Adrenal gland (tissue), 12 donors: Measurements from ENCODE around the gene ANKRD2. TPM values are rescaled to one million over a fixed set of nuclear protein-coding genes. Genes with fewer than 3 reads are reported as not detected.
A peak's percentile ranks its signal among the peaks of the same experiment; 100 is the strongest.

Experiments
- DNase-seq, 7 donors: peaks; one replicate each; pipeline ENCODE4 v3.0.0-alpha.2; 2019 to 2020
- H3K27ac ChIP-seq, 5 donors: fragments of 200-600 bp; sonication (generic) in 4 of 5; 1 replicate in 3 of 5; 2 replicates in 2 of 5; pipeline versions ENCODE4 v1.5.1 to v1.8.0; 2016 to 2020; ENCODE audit warnings: mild to moderate bottlenecking in 1 of 5
- H3K27me3 ChIP-seq: fragments of 200-600 bp; 2 replicates; pipeline ENCODE4 v1.8.0; 2021
- H3K36me3 ChIP-seq, 2 donors: fragments of 200-600 bp; replicated peaks in 1 of 2; 1 replicate in 1 of 2; 2 replicates in 1 of 2; pipeline versions ENCODE4 v1.5.1 to v1.8.0; 2018 to 2022
- H3K4me1 ChIP-seq, 2 donors: fragments of 200-600 bp; replicated peaks in 1 of 2; 1 replicate in 1 of 2; 2 replicates in 1 of 2; pipeline versions ENCODE4 v1.5.1 to v1.8.0; 2018 to 2021
- H3K4me3 ChIP-seq, 4 donors: fragments of 200-600 bp; sonication (generic) in 3 of 4; one replicate each; pipeline ENCODE4 v1.5.1; 2016 to 2018
- H3K9me3 ChIP-seq, 3 donors: fragments of 200-600 bp; sonication (generic) in 1 of 3; replicated peaks in 1 of 3; 1 replicate in 2 of 3; 2 replicates in 1 of 3; pipeline versions ENCODE4 v1.5.1 to v1.8.0; 2016 to 2021
- POLR2A ChIP-seq, 2 donors: fragments of 450-650 bp; IDR thresholded peaks; one replicate each; pipeline ENCODE4 v1.6.1; 2017; ENCODE audit warnings: antibody characterized with exemption in 2 of 2, mild to moderate bottlenecking in 2 of 2, moderate library complexity in 1 of 2
- WGBS, 4 donors: extraction: QIAGEN DNeasy Blood & Tissue Kit in 2 of 4; methylation state at CpG; one replicate each; pipeline versions ENCODE4 v1.1.5 to v1.1.7; 2013 to 2017; 5-methylcytosine and 5-hydroxymethylcytosine counted together
- intact Hi-C, 2 donors: fragments of 100-400 bp; cut with DNase I; formaldehyde crosslinking; loops; one replicate each; pipeline versions ENCODE4 v1.14.1 to v1.15.0; 2022 to 2023
- polyA plus RNA-seq, 3 donors: library from polyadenylated mRNA; stranded (reverse); fragments of 200-250 nt in 2 of 3; fragments of 350-450 nt in 1 of 3; fragmentation: Illumina TruSeq in 1 of 3; extraction: RNeasy Lipid Tissue Mini Kit (QIAGEN cat#74804) in 1 of 3; gene quantifications; one replicate each; pipeline ENCODE4 v1.2.3, GENCODE V29; 2013 to 2014
- total RNA-seq, 9 donors: library from RNA; depleted of rRNA in 4 of 9; stranded (reverse); fragments of >200 nt in 4 of 9; fragments of 120-200 nt in 1 of 9; fragmentation: NEBNext Ultra II Directional in 1 of 9; extraction: Animal tissue kit (Norgen Biotek cat#: 25700) in 1 of 9; gene quantifications; one replicate each; pipeline versions ENCODE4 v1.1.0 to v1.2.4, GENCODE V29; 2013 to 2023
- TF ChIP-seq, protein P1 (sequence below), 6 experiments: fragments of 450-650 bp in 4 of 6; fragments of 200-600 bp in 2 of 6; sonication (generic) in 1 of 6; IDR thresholded peaks; 1 replicate in 5 of 6; 2 replicates in 1 of 6; pipeline versions ENCODE4 v1.5.1 to v1.8.0; 2016 to 2021; ENCODE audit warnings: antibody characterized with exemption in 6 of 6, mild to moderate bottlenecking in 2 of 6, moderate library complexity in 1 of 6
- donor health status: healthy with polysubstance abuse.
- donor health status: Bipolar disorder and iron deficiency.
- donor health status: DM: yes; HTN: yes; CAD: no.
- donor health status: DM: no; HTN: no; CAD: no.
- donor health status: DM: no; HTN: no; CAD: no.
- donor health status: DM: yes; HTN: yes; CAD: no.

The ANKRD2 gene
- total and polyA plus RNA-seq, 12 donors: 0.24 to 2.9 (median 0.96) TPM; not detected in 2

DNA sequence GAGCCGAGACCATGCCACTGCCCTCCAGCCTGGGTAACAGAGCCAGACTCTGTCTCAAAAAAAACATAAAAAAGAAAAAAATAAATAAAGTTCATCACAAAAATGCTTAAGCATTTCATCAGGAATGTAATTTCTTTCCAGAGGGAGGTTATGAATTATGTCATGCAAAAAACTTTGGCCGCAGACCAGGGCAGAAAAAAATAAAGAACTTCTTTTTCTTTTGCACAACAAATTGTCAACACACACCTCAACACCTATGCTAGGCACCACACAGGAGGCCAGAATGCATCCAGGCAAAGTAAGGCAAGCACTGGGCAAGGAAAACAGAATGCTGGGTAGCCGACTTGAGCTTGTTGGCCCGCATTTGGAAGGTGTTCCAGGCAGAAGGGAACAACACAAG, 20.8 kb downstream of the ANKRD2 start:
- WGBS, 4 donors: 66 to 80% (median 70%) methylated on average over 4 of the region's 4 CpGs
- no peak for TF ChIP-seq POLR2A (IDR thresholded peaks at IDR 0.05)
- TF ChIP-seq, protein P1, sequence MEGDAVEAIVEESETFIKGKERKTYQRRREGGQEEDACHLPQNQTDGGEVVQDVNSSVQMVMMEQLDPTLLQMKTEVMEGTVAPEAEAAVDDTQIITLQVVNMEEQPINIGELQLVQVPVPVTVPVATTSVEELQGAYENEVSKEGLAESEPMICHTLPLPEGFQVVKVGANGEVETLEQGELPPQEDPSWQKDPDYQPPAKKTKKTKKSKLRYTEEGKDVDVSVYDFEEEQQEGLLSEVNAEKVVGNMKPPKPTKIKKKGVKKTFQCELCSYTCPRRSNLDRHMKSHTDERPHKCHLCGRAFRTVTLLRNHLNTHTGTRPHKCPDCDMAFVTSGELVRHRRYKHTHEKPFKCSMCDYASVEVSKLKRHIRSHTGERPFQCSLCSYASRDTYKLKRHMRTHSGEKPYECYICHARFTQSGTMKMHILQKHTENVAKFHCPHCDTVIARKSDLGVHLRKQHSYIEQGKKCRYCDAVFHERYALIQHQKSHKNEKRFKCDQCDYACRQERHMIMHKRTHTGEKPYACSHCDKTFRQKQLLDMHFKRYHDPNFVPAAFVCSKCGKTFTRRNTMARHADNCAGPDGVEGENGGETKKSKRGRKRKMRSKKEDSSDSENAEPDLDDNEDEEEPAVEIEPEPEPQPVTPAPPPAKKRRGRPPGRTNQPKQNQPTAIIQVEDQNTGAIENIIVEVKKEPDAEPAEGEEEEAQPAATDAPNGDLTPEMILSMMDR (IDR thresholded peaks at IDR 0.05): no peak
- Histone ChIP-seq H3K4me1 (peaks cover 12 to 20% of the 10 kb centered on the region in 2 donors), H3K36me3 (no peaks in the 10 kb centered on the region), H3K4me3 (no peak overlapping the region), H3K9me3 (no peaks in the 10 kb centered on the region), H3K27ac (peak overlapping the region in 2 of 5 donors; percentile 17 to 37), H3K27me3 (no peaks in the 10 kb centered on the region)
- peak in 2 of 7 donors; percentile 34 to 46 for DNase-seq
- intact Hi-C loops: no loop called here

DNA sequence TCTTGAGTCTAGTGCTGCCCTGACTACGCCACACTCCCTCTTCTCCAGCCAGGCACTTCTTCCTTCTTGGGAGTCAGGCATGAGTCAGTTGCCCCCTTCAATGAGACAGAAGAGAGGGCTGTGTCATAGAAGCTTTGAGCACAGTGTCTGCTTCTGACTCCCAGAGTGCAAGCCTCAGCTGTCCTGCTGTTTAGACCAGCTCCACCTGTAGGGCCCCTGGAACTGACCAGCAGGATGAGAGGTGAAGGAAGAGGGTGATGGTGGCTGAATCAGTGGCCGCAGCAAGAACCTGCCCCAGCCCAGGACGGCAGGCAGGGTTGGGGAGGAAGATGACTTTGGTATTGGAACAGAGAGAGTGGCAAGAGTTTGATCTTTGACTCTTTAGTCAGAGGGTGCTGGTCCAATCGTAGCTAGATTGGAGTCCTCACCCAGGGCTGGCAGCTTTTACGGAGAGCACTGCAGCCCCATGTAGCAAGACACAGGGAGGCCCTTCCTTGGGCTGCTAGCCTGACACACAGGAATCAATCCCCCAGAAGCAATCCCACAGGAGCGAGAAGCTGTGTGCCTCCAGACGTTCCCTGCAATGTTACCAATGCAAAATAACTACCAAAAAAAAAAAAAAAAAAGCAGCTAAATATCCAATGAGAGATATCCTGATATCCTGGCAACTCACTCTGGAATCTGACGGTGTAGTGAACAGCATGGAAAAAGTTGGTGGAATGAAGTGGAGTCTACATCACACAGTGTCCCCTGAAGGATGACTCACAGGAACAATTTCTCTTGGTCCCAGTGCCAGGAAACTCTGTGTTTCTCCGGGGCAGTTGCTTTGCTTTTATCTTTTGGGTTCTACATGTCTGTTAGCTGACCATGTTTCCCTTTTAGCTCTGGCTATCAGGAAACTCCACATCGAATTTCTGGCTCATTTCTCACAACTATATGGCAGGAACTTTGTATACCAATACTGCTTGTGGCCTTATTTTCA, 23.8 kb downstream of the ANKRD2 start:
- DNase-seq: peak; percentile 78 to 90 (median 84)
- intact Hi-C loops: no loop called here
- Histone ChIP-seq H3K4me1 (peaks cover 12 to 20% of the 10 kb centered on the region in 2 donors), H3K36me3 (no peaks in the 10 kb centered on the region), H3K27ac (peak overlapping the region; percentile 8 to 98 (median 79)), H3K27me3 (no peaks in the 10 kb centered on the region), H3K4me3 (no peak overlapping the region), H3K9me3 (no peaks in the 10 kb centered on the region)
- TF ChIP-seq POLR2A (IDR thresholded peaks at IDR 0.05): peak in 1 of 2 donors; percentile 42
- TF ChIP-seq, protein P1 (IDR thresholded peaks at IDR 0.05): no peak
- WGBS, 4 donors: 45 to 55% (median 49%) methylated on average over 10 of the region's 10 CpGs

DNA sequence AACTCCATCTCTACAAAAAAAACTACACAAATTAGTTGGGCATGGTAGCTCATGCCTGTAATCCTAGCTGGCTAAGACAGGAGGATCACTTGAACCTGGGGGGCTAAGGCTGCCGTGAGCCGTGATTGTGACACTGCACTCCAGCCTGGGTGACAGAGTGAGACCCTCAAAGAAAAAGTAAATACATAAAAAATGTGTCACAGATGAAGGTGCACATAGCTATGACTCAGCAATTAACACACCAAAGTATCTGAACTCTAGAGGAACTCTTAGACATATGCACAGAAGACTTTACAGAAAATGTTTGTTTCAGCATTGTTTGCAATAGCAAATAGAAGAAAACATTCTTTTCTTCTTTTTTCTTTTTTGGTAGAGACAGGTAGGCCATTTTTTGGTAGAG, 25.2 kb downstream of the ANKRD2 start:
- TF ChIP-seq, protein P1 (IDR thresholded peaks at IDR 0.05): no peak
- no peak for TF ChIP-seq POLR2A (IDR thresholded peaks at IDR 0.05)
- Histone ChIP-seq H3K9me3 (no peaks in the 10 kb centered on the region), H3K4me3 (no peak overlapping the region), H3K36me3 (no peaks in the 10 kb centered on the region), H3K27ac (peak overlapping the region in 1 of 5 donors; percentile 8), H3K4me1 (peaks cover 12 to 27% of the 10 kb centered on the region in 2 donors), H3K27me3 (no peaks in the 10 kb centered on the region)
- no peak for DNase-seq
- 90 to 96% (median 94%) methylated on average over 2 of the region's 2 CpGs for WGBS, 4 donors
- intact Hi-C loops: no loop called here

DNA sequence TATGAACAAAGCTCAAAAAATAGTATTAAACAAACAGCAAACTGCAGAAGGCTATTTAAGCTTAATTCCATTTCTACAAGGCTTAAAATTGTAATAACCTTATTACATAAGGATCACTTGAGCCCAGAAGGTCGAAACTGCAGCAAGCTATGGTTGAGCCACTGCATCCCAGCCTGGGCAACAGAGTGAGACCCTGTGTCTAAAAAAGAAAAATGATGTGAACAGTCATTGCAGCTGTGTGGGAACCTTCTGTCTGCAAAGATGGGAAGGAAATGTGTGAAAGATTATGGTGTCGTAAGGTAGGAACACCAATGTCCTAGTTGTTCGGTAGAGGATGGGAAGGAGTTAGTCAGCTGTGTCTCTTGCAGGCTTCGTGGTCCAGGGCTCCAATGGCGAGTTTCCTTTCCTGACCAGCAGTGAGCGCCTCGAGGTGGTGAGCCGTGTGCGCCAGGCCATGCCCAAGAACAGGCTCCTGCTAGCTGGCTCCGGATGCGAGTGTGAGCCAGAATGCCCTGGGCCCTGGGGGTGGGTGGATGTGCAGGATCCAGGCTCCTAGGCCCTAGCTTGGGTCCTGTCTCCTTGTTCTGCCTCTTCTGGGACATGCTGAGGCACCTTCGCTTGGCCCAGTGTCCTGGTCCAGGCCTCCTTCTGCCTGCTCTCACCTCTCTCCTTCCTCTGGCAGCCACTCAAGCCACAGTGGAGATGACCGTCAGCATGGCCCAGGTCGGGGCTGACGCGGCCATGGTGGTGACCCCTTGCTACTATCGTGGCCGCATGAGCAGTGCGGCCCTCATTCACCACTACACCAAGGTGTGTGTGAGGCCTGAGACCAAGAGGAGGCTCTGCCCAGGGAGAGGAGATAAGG, 26.1 kb downstream of the ANKRD2 start:
- no peak for TF ChIP-seq POLR2A (IDR thresholded peaks at IDR 0.05)
- TF ChIP-seq, protein P1 (IDR thresholded peaks at IDR 0.05): no peak
- Histone ChIP-seq H3K4me3 (no peak overlapping the region), H3K36me3 (no peaks in the 10 kb centered on the region), H3K27ac (no peak overlapping the region), H3K27me3 (no peaks in the 10 kb centered on the region), H3K4me1 (peaks cover 12 to 27% of the 10 kb centered on the region in 2 donors), H3K9me3 (no peaks in the 10 kb centered on the region)
- WGBS, 4 donors: 92 to 95% (median 93%) methylated on average over 11 to 19 of the region's 19 CpGs
- intact Hi-C loops: no loop called here
- DNase-seq: no peak
